DMS79 treated with DMSO at 0.1 percent for 48 hours (cell line): ENCODE data around the gene DEDD.

Source experiments
- DNase-seq: peaks from one replicate; lab custom pipeline; 2025; lab: John Stamatoyannopoulos, UW

DEDD gene, protein sequence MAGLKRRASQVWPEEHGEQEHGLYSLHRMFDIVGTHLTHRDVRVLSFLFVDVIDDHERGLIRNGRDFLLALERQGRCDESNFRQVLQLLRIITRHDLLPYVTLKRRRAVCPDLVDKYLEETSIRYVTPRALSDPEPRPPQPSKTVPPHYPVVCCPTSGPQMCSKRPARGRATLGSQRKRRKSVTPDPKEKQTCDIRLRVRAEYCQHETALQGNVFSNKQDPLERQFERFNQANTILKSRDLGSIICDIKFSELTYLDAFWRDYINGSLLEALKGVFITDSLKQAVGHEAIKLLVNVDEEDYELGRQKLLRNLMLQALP

DNA sequence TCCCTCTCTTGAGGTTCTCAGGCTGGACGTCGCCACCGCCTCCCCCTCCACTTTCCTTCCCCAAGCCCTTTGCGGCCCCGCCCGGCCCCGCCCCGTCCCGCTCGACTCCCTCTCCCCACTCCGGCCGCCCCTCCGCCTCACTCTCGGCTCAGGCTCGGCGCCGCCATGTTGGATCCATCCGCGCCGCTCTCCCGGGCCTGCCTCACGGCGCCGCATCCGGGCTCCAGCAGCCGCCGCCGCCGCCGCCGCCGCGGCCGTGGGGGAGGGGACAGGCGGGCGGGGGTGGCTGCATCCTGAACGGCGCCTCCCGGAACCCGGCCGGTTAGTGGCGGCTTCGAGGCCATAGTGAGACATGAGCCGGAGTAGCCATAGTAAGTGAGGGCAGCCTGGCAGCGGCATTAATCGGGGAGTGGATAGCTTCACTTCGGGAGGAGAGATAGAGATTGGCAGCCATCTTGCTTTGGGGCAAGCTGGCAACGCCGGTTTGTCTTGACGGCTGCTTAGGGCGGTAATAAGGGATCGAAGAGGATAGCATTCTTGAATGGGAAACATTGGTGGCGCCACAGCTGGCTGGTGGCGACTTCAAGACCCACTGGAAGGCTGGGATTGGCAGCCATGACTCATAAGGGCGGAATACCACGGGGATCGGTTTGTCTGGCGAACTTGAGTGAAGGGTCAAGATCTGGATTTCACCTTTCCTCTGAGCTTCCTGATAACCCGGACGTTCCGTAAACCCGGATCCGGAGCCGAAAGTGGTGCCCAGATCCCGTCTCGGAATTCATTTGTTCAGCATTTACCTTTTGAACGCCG, at the start of gene DEDD:
TSS of gene DEDD (minus strand) at position 258 of the 810 bp plus-strand sequence. CDS start 8,205 bp downstream, outside the sequence.
- DNase-seq = peak; percentile 97

DNA sequence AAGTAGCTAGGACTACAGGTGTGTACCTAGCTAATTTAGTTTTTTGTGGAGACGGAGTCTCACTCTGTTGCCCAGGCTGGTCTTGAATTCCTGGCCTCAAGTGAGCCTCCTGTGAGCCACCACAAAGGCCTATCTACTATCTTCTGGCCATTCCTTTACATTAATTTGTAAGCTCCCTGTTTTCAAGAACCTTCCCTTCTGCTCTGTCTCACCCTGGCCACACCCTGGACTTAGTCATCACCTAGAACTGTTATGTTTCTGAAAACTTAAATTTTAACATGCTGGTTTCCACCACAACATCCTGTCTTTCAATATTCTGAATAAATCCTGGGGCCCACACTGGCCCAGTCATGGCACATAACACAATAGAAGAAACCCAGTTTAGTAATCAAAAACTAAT, 49.7 kb upstream of the DEDD start:
- no peak for DNase-seq

DNA sequence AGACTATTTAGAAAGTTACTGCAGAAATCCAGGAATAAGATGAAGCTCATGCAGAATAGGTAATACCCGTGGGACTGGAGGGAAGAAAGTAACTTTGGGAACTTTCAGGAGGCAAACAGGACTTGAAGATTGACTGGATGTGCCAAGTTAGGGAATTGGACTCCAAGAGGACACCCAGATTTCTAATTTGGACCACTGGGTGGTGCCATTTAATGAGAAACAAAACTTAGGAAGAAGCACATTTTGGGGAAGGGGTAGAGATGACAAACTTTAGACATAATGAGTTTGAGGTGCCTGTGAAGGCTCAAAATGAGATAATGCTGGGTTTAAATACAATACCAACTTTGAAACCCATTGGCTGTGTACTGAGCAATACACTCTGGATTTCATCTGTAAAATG, 48.2 kb upstream of the DEDD start:
- DNase-seq = no peak

DNA sequence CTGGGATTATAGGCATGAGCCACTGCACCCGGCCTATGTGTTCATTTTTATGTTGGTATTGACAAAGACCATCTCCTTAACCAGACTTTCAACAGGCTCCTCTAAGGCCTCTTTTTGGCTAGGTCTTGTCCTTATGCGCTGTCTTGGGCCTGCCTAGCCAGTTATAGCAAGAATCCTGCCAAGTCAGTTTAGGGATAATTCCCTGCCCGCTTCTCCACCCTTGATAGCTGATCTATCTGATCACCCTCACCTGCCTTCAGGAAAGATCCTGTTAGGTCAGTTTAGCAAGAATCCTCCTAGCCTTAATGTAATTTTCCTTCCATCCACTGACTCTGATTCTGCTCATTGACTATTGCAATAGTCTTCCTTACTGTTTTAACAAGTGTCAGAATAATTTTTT, 47.2 kb upstream of the DEDD start:
- DNase-seq = no peak

DNA sequence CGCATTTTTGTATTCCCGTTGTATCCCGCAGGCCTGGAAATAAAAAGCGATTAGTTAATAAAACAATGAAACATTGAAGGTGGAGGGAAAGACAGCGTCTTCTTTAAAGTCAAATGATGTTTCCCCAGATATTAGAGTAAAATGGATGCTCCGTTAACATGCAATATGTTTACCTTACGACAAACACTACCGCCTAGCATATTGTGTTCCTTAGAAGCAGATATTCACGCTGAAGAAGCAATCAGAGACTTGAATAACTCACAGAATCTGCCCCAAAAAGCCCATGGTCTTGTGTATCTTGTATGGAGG, 45.4 kb upstream of the DEDD start:
- peak; percentile 69 for DNase-seq

DNA sequence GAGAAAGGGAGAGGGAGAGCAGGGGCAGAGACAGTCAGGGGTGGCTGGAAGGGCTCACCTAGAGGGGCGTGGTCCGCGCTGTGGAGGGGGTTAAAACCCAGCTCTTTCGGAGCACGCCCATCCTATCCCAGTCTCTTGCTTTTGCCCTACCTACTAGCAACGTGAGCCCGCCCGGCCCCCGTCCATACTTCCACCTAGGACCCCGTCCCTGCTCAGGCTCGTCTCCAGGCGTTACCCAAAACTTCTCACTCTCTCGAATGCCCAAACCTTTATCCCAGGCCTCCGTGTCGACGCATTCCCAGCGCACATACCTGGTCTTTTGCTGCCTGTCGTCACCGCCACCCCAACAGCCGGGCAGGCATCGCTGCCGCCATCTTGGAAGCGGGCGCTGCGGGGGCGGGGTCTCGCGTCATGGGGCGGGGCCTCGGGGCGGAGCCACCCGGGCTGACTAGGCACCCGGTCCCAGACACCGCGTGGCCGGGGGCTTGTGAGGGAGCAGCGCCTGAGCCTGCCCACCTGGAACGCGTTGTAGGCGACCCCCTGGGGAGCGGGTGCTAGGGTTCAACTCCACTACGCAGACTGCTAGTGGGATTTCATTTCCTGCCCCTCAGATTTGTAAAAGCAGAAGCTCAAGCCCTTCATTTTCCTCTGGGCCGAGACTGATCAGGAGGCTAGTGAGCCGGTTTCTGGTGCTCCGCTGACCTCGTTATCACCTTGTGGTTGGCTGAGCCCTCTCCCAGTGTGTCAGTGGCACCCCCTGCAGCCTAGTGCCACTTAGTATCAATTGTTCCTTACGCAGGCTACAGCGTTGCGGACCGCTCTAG, 44.9 kb upstream of the DEDD start, which contains the start of gene B4GALT3:
TSS of gene B4GALT3 (minus strand) at position 396 of the 824 bp plus-strand sequence. CDS start 1,447 bp downstream, outside the sequence.
- peak; percentile 89 for DNase-seq

DNA sequence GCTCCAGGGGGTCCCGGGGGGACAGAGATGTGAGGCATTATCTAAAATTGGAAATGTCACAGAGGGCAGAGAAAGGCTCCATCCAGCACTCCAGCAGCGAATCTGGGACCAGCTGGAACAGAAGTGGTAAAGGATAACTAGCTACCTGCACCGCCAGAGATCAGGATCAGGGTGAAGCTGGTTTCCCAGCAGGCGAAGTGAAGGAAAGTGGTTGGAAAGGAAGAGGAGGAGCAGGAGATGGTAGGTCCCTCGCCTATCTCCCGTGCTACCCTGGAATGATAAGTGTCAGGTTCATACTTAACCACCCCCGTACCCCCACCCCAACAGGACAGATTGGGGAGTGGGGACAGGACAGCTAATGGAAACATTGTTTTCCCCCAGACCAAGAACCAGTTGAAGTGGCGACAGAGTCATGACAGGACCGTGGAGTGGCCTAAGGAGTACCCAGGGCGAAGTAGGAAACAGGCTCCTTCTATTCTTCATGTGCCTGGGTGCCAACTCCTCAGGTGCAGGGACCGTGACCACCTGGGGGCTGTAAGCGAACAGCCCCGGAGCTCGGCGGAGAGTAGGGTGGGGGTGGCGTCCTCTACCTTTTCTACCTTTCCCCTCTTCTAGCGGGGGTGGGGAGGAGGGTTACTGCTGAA, 44.1 kb upstream of the DEDD start:
- peak; percentile 47 for DNase-seq

DNA sequence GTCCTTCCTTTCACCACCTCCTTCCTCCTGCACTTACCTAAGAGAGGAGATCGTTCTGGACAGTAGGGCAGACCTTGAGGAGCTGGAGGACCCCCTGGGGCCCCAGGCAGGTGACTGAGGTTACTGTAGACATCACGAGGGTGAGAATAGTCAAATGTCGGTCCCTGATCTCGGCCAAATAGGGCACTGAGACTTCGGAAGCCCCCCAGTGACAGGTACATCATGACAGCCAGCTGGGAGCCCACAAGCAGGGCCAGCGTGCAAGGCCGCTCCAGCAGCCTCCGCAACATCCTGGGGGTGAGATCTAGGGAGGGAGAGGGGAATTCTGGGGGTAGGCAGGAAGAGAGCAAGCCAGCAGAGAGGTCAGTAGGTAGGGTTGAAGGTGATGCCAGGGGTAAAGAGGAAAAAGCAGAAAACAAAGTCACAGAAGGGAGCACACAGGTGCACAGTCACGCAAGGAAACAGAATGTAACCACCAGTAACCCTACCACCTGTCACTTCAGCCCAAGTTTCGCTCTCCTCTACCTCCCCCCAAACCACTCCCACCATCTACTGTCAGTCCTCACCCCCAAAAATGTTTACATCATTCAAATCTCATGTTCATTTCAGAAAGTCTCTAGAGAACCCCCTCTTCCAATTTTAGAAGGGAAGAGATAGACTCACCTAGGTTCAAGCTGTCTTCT, 43.4 kb upstream of the DEDD start:
- DNase-seq = no peak

DNA sequence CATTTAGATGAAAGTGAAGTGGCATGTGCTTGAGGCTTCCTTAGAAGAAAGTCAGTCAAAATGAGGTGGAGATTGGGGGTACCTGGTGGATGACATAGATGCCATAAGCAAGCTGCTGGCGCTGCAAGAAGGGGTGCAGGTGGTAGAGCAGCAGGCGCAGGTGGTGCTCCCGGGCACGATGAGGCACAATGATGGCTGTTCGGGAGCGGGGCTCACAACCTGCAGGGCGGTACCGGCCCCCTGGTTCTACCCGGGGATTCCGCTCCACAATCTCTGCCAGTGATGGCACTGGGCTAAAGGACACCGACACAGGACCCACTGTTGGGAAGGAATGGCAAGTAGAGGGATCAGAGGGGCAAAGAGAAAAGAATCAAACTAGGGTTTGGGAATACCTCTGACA, 42.4 kb upstream of the DEDD start:
- DNase-seq = no peak

DNA sequence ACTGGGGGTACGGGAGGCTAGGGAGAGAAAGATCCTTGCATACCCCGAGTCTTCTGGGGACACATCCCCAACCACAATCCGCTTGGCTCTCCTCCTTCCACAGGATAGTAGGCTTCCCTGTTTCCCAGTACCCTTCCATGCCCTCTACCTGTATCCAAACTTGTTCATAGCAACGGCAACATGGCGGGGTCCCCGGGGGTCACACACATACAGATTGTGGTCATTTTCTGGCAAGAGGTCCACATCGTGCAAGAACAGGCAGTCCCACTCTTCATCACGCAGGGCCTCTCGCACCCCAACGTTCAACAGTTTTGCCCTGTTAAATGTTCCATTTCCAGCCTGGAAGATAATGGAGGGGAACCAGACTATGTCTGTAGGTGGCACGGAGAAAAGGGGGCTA, 41.2 kb upstream of the DEDD start:
- no peak for DNase-seq

DNA sequence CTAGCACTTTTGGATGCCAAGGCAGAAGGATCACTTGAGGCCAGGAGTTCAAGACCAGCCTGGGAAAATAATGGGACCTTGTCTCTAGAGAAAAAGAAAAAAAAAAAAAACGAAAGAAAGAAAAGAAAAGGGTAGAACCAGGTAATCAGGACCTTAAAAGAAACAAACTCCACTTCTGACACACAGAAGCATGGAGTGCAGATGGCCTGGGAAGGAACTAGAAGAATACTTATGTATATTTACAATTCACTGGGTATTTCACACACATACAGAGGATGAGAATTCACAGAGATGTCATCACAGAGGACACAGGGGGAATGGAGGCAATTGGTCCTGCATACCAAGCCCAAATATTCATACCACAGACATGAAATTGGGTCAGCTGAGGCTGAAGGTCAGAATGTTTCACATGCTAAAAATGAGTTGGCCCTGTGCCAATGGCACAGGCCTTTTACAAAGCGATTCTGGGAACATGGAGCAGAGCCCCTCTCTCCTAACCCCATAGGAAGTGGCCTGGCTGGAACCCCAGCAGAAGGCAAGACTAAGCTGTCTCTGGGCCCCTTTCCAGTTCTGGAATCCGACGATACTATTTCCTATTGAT, 40.4 kb upstream of the DEDD start:
- DNase-seq = no peak

DNA sequence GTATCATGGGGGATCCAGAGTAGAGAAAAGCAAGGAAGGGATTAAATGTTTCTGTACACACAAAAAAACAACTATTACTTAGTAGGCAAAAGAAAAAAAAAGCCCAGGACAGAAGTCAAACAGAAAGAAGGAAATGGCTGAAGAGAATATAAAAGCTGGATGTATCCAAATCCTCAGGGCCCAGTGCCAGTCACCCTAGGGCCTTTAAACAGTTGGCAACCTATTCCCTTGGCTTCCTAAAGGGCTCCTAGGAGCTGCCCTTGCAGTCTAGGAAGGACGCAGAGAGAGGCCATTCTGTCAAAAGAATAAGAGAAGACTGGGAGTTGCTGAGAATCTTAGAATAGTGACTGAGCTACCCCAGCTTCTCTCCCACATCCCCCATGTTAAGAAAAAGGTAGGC, 39.9 kb upstream of the DEDD start:
- DNase-seq = no peak

DNA sequence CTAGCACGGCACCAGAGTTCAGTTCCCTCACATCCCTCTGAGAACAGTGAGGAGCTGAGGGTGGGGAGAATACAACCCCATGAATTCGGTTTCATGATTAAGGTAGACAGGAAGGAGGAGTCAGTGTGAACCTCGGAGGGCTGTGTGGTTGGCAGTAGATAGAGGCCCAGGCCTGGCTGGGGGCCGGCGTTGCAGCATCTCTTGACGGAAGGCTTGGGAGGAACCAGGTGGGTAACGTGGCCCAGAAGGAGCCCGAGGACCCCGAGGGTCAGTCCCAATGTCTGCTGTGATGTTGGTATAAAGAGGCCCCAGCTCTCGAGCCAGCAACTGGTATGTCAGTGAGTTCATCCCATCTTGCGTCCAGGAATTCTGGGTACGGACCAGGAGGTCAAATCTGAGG, 39.2 kb upstream of the DEDD start:
- no peak for DNase-seq

DNA sequence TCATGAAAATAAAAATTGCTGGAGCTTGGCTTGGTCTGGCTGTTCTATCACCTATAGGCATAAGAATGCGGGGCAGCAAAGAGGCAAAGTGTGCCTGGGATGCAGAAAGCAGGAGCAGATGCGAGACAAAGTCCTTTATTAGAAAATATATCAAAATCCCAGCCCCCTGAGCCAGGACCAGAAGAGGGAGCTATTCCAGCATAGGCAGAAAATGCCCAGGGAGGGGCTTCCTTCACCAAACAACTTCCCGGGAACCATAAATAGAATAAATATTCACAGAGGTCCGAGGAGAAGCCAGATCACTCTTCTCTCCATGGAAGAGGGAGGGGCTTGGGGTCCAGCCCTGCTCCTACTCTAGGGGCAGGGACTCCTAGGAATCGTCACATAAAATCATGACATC, 38.7 kb upstream of the DEDD start:
- DNase-seq = no peak

DNA sequence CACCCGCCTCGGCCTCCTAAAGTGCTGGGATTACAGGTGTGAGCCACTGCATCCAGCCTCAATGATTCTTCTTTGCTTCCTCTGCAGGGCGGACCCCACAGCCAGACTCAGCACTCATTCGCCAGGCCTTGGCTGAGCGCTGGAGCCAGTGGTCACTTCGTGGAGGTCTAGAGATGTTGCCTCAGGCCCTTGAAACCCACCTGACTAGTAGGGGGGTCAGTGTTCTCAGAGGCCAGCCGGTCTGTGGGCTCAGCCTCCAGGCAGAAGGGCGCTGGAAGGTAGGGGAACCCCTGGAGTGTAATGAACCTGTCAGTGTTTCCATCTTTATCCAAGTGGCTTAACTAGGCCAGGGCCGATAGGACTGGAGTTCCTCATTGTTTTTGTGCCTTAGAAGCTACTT, 36.4 kb upstream of the DEDD start:
- DNase-seq = no peak

DNA sequence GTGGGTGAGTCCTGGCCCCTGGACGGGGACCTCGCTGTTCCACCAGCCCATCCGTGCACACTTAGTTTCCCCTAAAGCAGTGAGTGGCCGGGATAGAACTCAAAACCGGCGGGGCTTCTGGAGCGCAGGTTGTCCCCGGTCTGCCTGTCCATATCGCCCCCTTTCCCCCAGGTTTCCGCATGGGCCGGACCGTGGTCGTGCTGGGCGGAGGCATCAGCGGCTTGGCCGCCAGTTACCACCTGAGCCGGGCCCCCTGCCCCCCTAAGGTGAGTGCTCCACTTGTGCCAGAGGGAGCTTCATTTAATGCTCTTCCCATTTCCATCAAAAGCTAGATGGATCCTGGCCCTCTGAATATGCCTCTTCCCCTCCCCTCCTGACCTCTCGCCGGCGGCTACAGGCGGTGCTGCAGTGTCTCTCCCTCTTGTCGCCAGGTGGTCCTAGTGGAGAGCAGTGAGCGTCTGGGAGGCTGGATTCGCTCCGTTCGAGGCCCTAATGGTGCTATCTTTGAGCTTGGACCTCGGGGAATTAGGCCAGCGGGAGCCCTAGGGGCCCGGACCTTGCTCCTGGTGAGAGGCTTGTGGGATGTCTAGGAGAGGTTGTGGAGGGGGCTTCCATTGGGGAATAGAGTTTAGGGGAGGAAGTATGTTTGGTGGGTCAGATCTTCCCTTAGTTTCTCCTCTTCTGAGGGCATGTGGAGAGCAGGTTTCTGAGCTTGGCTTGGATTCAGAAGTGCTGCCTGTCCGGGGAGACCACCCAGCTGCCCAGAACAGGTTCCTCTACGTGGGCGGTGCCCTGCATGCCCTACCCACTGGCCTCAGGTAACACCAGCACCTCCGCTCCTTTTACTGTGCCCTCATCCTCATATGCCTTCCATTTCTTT, 34.4 kb upstream of the DEDD start:
- DNase-seq = peak; percentile 36

DNA sequence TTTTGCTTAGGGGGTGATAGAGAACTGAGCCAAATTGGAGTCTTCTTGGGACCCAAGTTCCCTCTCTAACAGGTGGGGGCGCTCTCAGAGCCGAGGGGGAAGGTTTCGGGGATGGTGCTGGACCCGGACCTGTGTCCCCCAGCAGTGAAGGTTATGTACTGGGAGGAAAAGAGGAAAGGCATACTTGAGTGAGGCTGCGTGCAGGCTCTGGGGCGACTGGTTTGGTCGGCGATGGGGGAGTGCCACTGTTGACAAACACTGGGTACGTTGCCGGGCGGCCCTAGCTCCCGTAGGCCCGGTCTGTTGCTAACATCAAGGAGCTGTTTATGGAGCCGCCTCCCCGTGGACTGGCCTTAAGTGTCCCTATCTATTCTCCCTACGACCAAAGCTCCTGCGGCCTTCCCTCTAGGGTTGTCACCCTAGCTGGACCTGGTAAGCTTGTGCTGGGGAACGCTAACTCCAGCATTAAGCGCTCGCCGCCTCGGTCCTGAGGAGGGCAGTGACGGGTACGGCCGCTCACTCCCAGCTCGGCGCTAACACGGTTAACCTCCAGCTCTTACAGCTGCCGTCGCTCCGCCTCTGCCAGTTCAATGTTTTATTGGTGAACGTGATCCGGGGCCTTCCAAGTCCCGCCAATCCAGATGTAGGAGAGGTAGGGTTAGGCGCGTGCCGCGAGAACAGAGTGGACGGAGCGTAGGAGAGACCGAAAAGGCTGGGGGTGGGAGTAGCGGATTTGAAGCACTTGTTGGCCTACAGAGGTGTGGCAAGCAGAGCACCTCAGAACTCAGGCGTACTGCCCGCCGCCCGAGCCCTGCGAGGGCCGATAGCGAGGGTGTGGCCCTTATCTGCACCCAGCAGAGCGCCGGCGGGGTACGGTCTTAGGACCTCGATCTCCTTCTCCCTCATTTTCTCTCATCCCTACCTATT, 33.5 kb upstream of the DEDD start, which contains the start of gene PPOX:
TSS of gene PPOX (plus strand) at position 685 of the 927 bp plus-strand sequence. CDS start 422 bp downstream, outside the sequence.
- peak; percentile 97 for DNase-seq

DNA sequence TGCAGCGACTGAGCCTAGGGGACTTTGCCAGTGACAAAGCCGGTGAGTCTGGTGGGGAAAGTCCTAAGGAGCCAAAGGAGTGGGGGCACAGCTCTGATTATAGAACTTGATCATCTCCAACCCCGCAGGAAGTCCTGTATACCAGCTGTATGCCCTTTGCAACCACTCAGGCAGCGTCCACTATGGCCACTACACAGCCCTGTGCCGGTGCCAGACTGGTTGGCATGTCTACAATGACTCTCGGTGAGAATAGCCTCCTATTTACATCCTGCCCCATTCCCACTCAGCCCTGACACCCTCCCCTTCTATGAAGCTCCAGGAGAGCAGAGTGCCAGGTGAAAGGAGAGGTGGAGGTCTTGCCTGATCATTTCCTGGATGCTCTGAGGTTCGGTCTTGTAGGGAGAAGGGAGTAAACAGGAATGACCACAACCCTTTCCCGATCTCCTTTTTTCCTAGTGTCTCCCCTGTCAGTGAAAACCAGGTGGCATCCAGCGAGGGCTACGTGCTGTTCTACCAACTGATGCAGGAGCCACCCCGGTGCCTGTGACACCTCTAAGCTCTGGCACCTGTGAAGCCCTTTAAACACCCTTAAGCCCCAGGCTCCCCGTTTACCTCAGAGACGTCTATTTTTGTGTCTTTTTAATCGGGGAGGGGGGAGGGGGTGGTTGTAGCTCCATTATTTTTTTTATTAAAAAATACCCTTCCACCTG, 32.6 kb upstream of the DEDD start:
- DNase-seq = no peak
